Measurements from ENCODE around the gene ORC3.
A peak's percentile ranks its signal among the peaks of the same experiment; 100 is the strongest.

Gene ORC3

DNA sequence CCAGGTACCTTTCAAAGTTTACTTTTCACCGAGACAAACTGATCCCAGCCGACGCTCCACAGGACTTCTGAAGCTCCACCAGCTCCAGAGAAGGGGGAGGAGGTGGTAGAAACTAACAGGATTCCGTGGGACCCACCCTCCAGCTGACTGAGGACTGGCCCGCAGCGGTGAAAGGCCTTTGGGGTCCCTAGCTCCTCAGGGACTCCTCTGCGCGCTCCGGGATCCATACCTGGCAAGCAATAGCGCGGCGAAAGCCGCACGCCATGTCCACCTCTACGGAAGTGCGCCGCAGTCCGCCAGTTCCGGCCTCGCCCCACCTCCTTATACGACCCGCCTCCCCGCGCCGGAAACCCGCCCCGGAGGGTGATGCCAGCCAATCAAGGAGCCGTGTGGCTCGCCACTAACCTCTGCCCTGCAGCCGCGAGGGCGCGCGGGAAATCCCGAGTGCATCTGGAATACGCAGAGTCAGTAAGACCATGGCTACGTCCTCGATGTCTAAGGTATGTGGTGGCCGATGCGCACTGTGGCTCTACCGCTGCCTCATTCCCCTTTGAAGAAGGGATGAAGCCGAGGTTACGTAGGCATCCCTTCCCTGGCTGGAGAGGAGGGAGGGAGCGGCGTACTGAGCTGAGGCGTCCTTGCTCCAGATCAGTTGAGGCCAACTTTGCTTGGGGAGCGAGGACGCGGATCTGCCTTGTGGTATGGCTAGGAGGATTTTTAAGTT lies at the start of gene ORC3, which contains the start of gene RARS2:
Gene ORC3 (plus strand): TSS at position 443 of the 724 bp plus-strand sequence. CDS start 34 bp downstream, at position 477.
Gene RARS2 (minus strand): TSS at position 295 of the 724 bp plus-strand sequence. CDS start 30 bp downstream, at position 265.
- peak; percentile 86 for DNase-seq

DNA sequence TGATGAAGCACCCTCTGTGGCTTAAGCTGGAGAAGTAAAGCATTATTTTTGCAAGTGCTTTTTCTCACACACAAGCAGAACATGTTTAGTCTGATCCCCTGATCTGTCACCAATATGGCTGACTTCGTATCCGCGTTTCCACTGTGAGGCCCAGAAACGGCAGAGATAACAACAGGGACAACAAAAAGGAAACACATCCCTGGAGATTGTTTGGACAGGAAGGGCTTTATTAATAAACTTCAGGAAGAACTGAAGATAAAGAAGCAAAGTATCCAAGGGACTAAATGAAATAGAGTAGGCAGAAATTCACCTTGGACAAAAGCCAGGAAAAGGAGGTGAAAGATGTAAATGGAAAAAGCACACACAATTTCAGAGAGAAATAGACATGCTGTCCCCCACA lies 49.4 kb upstream of the ORC3 start:
- DNase-seq, result no peak

DNA sequence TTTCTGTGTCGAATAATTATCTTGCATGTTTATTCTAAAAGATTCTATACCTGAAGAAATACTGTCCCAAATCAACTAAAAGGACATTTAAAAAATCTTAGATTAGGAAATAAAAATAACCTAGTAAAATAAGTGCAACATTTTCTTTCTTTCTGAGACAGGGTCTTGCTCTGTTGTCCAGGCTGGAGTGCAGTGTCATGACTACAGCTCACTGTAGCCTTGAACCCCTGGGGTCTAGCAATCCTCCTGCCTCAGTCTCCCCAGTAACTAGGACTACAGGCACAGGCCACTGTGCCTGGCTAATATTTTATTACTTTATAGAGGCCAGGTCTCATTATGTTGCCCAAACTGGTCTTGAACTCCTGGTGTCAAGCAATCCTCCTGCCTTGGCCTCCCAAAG lies 48.9 kb upstream of the ORC3 start:
- DNase-seq, result no peak

DNA sequence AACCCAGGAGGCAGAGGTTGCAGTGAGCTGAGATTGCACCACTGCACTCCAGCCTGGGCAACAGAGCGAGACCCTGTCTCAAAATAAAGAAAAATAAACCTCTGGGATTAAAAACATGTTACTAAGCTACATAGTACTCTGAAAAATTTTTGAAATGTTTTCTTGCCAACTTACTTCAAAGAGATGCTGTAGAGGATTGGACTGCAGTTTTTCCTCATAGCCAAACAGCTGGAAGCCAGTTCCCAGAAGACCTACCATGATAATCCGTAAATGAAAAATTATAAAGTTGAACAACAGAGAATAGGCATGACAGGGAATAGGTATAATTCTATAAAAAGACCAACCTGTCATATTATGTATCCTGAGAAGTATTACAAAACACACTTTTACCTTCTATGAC lies 48.2 kb upstream of the ORC3 start:
- DNase-seq, result no peak

DNA sequence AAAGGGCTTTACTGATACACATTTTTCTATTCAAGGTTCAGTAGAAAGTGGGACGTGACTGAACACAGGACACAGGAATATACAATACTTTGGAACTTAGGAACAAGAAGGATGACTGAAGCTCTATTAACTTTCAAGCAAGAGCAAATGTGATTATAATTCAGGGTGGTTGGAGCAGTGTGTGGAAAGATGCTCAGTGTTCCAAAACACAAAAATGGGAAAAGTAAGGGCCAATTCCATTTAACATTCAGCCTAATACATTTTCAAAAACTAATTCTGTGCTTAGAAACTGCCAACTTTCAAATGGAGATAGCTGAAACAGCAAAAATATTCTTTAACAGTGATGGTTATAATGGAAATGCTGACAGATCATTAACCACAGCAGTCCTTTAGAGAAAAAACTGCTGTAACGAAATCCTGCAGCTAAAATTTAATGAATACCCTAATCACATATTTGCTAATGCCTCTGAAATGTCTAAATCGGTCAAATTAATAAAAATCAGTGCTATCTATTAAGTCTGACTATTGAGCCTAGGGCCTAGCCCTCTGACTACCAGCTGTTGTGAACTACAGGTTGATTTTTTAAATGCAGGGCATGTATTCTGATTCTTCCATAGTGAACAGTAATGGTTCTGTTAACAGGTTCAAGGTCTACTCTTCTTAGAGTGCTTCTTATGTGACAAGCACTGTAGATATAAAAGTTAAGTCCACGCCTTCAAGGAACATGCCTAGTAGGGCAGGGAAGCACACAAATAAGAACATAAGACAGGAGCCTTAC lies 46.0 kb upstream of the ORC3 start:
- DNase-seq, result no peak

DNA sequence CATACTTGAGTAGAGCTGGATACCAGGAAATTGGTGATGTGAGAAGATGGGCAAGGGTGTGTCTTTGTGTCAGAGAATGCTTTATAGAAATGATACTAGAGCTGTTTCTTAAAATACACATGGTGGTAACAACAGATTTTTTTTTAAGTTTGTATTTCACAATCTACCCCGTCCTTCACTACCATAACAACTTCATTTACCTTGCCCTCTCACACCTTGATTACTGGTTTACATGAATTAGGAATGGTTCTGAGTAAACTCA lies 45.5 kb upstream of the ORC3 start:
- DNase-seq, result no peak

DNA sequence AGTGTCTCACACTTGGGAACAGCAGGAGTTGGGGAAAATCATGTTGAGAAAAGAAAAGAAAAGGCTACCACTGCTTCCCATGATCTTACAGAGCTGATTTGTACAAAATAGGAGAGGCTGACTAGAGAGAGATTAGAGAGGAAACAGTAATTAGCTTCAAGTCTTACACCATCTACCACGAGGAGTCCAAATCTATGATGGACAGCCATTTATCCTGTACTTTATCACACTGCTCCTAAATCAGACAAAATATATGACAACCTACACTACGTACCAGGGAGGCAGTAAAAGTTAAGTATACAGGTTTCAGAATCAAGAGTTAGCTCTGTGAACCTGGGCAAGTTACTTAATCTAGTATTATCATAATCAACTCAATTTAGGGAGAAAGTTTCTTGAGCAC lies 38.1 kb upstream of the ORC3 start:
- DNase-seq, result no peak

DNA sequence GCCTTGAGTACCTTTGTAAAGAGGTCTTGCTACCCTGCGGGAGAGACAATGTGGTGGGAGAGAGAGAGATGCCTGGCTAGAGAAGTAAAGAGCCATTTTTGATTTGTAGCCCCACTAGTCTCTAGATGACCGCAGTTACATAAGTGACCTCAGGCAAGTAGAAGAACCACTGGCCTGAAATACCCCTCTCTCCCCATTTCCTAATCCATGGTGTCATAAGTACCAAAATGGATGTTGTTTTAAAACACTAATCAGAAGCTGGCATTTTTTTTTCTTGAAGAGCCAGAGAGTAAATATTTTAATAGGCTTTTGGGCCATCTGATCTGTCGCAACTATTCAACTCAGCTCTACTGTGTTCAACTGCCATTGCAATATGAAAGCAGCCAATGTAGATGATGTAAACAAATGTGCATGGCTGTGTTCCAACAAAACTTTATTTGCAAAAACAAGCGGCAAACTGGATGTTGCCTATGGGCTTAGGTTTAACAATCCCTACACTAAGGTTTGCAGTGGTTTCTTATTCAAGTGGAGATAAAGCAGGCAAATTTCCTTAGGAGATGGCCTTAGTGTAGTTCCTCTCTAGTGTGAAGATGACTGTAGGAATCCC lies 36.7 kb upstream of the ORC3 start:
- DNase-seq, result no peak

GRCh38 chr6:87555506-87555905 lies 34.4 kb upstream of the ORC3 start:
- DNase-seq, result no peak

- DNase-seq, result no peak
Measured at GRCh38 chr6:87558446-87558845, 31.5 kb upstream of the ORC3 start.

DNA sequence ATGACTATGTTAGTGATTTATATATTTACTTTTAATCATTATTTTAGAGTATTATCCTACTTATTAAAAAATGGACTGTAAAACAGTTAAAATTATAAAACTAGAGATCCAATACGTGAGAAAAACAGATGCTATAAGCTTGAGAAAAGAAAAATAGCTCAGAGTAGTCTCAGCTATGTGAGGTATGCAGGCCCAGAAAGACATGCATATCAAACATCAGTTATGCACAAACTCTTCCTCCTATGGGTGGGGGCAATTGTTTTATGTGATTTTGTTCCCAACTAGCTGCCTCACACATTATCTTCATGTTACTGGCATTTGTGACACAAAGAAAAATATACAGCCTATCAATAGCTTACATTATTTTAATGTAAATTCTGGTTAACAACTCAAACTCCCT lies 28.9 kb upstream of the ORC3 start:
- no peak for DNase-seq

DNA sequence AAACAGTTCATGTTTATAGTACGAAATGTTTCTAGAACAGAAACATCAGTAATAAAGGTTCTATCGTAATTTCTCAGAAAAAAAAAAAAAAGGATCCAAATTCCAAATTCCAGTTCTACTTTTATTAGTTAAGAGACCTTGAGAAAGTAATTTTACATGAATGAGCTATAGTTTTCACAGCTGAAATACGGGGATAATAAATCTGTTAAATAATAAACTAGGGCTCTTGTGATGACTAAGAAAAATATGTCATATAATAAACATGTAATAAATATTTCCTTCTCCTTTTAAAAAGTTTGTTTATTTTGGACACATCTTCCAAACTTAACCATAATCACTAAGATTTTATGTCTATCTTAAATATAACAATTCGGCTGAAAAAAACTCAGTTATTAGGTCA lies 17.9 kb upstream of the ORC3 start:
- DNase-seq, result no peak

DNA sequence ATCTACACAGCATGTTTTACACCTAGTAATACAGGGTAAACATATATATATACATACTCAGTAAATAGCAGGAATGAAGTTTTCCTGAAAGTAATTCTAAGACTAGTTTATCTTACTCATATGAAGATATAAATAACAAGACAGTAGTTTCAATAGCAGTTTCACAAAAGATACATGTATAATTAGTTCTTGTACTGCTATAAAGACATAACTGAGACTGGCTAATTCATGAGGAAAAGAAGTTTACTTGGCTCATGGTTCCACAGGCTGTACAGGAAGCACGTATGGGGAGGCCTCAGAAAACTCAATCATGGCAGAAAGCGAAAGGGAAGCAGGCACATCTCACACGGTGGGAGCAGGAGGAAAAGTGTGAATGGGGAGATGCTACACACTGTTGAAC lies 17.1 kb upstream of the ORC3 start:
- no peak for DNase-seq

DNA sequence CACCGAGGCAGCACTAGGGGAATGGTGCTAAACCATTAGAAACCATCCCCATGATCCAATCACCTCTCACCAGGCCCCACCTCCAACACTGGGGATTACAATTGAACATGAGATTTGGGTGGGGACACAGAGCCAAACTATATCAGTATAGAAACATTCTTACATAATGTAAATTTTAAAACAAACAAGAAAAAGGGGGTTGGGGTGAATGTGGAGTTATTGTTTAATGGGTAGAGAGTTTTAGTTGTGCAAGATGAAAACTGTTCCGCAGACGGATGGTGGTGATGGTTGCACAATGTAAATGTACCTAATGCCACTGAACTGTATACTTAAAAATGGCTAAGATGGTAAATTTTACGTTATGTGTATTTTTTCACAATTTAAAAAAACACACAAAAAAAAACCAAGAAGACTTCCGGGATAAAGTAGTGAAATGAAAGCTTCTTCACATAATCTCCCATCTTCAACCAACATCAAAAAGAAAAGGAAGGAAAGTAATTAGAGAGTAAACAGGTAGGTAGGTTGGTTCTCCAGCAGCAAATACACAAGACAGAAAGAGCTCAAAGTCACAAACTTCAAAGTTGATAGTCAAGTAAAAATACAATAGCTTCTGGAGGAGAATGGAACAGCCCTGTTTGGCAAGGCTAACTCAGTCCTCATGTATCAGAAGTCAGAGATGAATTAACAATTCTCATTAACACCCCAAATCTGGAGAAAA lies 16.5 kb upstream of the ORC3 start:
- DNase-seq, result no peak

- no peak for DNase-seq
Measured at GRCh38 chr6:87574237-87574804, 15.6 kb upstream of the ORC3 start.

DNA sequence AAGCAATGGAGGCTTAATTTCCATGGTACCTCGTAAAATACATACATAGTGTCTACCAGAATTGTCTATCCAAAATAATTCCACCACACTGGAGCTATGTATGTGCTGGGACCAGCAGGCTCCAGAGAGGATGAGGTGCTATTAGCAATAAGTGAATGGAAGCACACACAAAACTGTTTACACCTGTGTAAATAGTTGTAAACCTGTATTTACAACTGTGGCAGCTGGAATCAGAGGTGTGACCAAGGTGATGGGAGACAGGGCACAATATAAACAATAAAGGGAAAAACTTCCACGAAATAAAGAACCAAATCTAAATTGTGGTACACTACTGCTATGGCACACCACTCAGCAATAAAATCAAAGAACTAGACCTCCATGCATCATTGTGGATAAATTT lies 14.5 kb upstream of the ORC3 start:
- DNase-seq, result no peak

DNA sequence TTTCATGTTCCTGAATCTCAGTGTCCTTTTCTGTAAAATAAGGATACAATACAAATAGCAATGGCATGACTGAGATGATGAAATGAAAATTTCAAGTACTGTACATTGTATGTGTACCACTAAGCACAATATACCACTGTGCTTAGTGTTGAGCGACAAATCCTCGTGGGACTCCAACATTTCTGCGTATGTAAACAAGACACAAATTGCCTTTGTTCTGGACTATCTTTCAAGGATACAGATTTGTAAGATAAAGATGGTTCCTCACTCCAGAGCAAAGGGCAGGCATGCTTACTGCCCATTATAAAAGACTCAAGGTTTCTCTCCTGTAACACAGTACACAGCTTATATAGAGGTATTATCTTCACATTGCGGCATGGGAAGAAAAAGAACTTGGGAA lies 6.1 kb upstream of the ORC3 start:
- no peak for DNase-seq

GRCh38 chr6:87586371-87587077 lies 3.4 kb upstream of the ORC3 start:
- no peak for DNase-seq

DNA sequence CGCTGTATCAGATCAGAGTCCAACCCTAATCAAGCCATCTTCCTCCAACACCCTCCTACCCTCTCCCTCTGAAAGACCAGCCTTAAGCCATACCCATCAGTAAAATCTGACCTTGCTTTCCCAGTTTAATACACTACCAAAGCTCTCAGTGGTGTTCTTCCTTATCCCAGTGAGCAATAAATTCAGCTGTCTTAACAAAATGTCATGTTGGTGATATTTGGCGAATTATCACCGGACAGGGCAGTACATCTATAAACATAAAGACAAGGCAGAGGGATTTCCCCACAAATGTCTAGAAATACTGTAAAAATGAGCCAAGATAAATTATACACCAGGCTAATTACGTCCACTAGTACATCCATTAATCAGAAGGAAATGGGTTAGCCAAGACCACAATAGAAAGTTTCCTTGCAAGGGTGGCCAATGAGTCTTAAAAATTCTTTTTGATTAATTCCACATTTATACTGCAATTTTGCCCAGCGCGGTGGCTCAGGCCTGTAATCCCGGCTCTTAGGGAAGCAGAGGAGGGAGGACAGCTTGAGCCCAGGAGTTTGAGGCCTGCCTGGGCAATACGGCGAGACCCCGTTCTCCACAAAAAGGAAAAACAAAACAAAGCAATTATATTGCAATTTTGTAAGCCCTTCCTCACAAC lies 1.1 kb upstream of the ORC3 start:
- no peak for DNase-seq

- DNase-seq, result no peak
Measured at GRCh38 chr6:87590417-87590880, 514 bp downstream of the ORC3 start.

DNA sequence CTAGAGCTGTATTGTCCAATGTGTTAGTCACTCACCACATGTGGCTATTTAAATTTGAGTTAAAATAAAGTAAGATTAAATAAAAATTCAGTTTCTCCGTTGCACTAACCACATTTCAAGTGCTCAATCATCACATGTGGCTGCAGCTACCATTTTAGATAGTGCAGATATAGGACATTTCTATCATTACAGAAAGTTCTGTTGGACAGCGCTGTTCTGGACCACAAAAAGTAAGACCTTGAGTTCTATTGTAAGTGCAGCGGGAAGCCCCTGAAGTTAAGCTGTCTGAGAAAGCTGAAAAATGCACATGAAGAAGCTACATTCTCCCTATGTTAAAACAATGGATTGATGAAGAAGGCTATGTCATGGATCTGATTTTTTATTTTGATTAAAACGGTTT lies 1.1 kb downstream of the ORC3 start:
- no peak for DNase-seq

DNA sequence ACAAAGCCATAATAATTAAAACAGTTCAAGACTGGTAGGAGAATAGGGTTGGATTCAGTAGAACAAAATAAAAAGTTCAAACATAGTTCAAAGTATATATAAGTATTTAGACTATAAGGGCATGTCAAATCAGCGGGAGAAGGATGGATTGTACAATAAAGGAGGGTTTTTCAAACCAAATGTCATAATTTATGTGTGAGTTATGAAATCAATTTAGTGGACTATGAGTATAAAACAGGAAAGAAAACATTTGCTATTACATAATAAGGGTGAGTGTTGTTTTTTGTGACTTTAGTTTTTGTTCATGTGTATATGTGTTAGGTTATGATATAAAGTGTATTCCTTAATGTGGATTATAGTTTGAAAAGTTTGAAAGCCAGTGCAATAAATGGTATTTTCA lies 10.6 kb downstream of the ORC3 start:
- DNase-seq, result no peak
